A673 (cell line): Measurements from ENCODE around the gene TNS1. TPM values are rescaled to one million over a fixed set of nuclear protein-coding genes. Genes with fewer than 3 reads are reported as not detected.

ENCODE experiments used
- BruUV-seq: library from RNA; stranded (reverse); fragments of 400-500 nt; replicated peaks from 2 replicates; lab custom pipeline; 2021; lab: Mats Ljungman, UMichigan
- CTCF ChIA-PET: fragments of 300-600 bp; sonication (Branson Sonifier 250); formaldehyde crosslinking; loops from one replicate; lab custom pipeline; 2022; ENCODE audit warnings: antibody characterized with exemption; lab: Charles Lee
- POLR2A ChIA-PET: fragments of 300-600 bp; sonication (Branson Sonifier 250); formaldehyde crosslinking; loops from one replicate; lab custom pipeline; 2022; ENCODE audit warnings: antibody characterized with exemption; ENCODE audit not compliant: low non-redundant PET; lab: Charles Lee
- DNase-seq: peaks from one replicate; pipeline ENCODE4 v3.0.0-alpha.2; 2015; ENCODE audit warnings: low spot score
- H3K27ac ChIP-seq: fragments of 200-600 bp; sonication (generic); 2 replicates; pipeline ENCODE4 v1.5.1; 2016; ENCODE audit warnings: mixed run types, low read depth, mild to moderate bottlenecking, mixed read lengths, antibody characterized with exemption, low read length; ENCODE audit not compliant: poor library complexity, severe bottlenecking
- H3K27me3 ChIP-seq: fragments of 200-600 bp; sonication (generic); replicated peaks from 2 replicates; pipeline ENCODE4 v1.6.1; 2017; ENCODE audit warnings: mixed run types, low read depth, mild to moderate bottlenecking, mixed read lengths, antibody characterized with exemption, low read length; ENCODE audit not compliant: insufficient read depth, poor library complexity
- H3K36me3 ChIP-seq: fragments of 200-600 bp; sonication (generic); 2 replicates; pipeline ENCODE4 v1.6.1; 2016; ENCODE audit warnings: mixed run types, mild to moderate bottlenecking, mixed read lengths, antibody characterized with exemption, low read length; ENCODE audit not compliant: insufficient read depth, poor library complexity, severe bottlenecking
- H3K4me1 ChIP-seq: fragments of 200-600 bp; sonication (generic); 2 replicates; pipeline ENCODE4 v1.6.1; 2017; ENCODE audit warnings: mixed run types, mild to moderate bottlenecking, mixed read lengths, antibody characterized with exemption, low read length; ENCODE audit not compliant: insufficient read depth, poor library complexity, severe bottlenecking
- H3K4me3 ChIP-seq: fragments of 200-600 bp; sonication (generic); 2 replicates; pipeline ENCODE4 v1.5.1; 2016; ENCODE audit warnings: low read depth, mixed run types, mild to moderate bottlenecking, mixed read lengths, low read length; ENCODE audit not compliant: poor library complexity, severe bottlenecking
- H3K9me3 ChIP-seq: fragments of 200-600 bp; sonication (generic); 2 replicates; pipeline ENCODE4 v1.6.1; 2016; ENCODE audit warnings: mixed run types, low read depth, mild to moderate bottlenecking, mixed read lengths, antibody characterized with exemption, low read length; ENCODE audit not compliant: poor library complexity, severe bottlenecking
- CTCF ChIP-seq: fragments of 300-800, 200-600 bp; sonication (generic); conservative IDR thresholded peaks from 2 replicates; pipeline ENCODE4 v1.5.1; 2017; ENCODE audit warnings: low read depth, mild to moderate bottlenecking, antibody characterized with exemption, low read length, moderate library complexity, mixed read lengths
- EZH2 ChIP-seq: fragments of 200-600 bp; sonication (generic); IDR thresholded peaks from 2 replicates; pipeline ENCODE4 v1.6.1; 2017; ENCODE audit warnings: borderline replicate concordance, low read depth, mild to moderate bottlenecking, mixed read lengths, antibody characterized with exemption, low read length; ENCODE audit not compliant: poor library complexity, severe bottlenecking
- intact Hi-C: fragments of 100-400 bp; cut with micrococcal nuclease; formaldehyde crosslinking; loops from one replicate; pipeline ENCODE4 v1.10.0; 2022; ENCODE audit not compliant: unreplicated experiment
- total RNA-seq: library from RNA; stranded (reverse); gene quantifications from 2 replicates; pipeline ENCODE4 v1.2.3, GENCODE V29; 2021

Gene TNS1
- total RNA-seq, 1 experiment from 2014 or later: 99.6 TPM

GRCh38 chr2:217824223-217824622 lies 178.6 kb downstream of the TNS1 start:
- no TSS peak for BruUV-seq
- H3K9me3 ChIP-seq: no peaks in the 10 kb centered on the region
- POLR2A ChIA-PET: no interaction called here
- no peak overlapping the region for H3K4me3 ChIP-seq
- no peaks in the 10 kb centered on the region for H3K4me1 ChIP-seq
- H3K27ac ChIP-seq: no peak overlapping the region
- H3K27me3 ChIP-seq: no peaks in the 10 kb centered on the region
- intact Hi-C loops: no loop called here
- CTCF ChIA-PET: no interaction called here
- H3K36me3 ChIP-seq: peaks cover 3% of the 10 kb centered on the region
- TF ChIP-seq EZH2 (no peak), CTCF (no peak)
- no peak for DNase-seq

DNA sequence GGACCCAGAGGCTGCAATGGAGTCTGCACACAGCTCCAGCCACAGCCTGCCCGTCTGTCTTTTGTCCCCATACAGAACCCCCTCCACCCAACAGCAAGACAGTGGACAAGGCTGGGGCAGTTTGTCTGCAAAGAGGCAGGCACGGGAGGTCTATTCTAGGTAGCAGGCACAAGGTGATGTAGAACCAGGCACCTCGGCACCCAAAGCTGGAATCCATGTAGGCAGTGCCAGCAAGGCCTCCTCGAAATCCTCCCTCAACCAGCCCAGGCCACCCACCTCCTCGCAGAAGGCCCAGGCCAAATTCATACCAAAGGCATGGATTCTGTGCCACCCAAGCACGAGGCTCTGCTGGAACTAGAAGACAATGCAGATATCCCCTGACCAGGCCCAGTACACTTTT lies 179.2 kb downstream of the TNS1 start:
- Histone ChIP-seq H3K27ac (no peak overlapping the region), H3K4me1 (no peaks in the 10 kb centered on the region), H3K27me3 (no peaks in the 10 kb centered on the region), H3K9me3 (no peaks in the 10 kb centered on the region), H3K36me3 (peaks cover 7% of the 10 kb centered on the region), H3K4me3 (no peak overlapping the region)
- BruUV-seq: no TSS peak
- CTCF ChIA-PET: no interaction called here
- no peak for DNase-seq
- intact Hi-C loops: no loop called here
- POLR2A ChIA-PET: no interaction called here
- TF ChIP-seq CTCF: no peak
- no peak for TF ChIP-seq EZH2

GRCh38 chr2:217822296-217823252 lies 180.2 kb downstream of the TNS1 start:
- H3K4me3 ChIP-seq: no peak overlapping the region
- H3K9me3 ChIP-seq: no peaks in the 10 kb centered on the region
- H3K4me1 ChIP-seq: no peaks in the 10 kb centered on the region
- CTCF ChIA-PET: no interaction called here
- POLR2A ChIA-PET: no interaction called here
- intact Hi-C loops: no loop called here
- TF ChIP-seq CTCF (no peak), EZH2 (no peak)
- H3K36me3 ChIP-seq: peaks cover 17% of the 10 kb centered on the region
- H3K27ac ChIP-seq: no peak overlapping the region
- no peaks in the 10 kb centered on the region for H3K27me3 ChIP-seq
- BruUV-seq: no TSS peak
- no peak for DNase-seq
